Body of pancreas (tissue), 4 donors: Measurements from ENCODE around the gene RAB21. TPM values are rescaled to one million over a fixed set of nuclear protein-coding genes. Genes with fewer than 3 reads are reported as not detected.

Source experiments
- ATAC-seq: fragments of 150-250 bp; one replicate; pipeline ENCODE4 v1.9.1; 2016
- DNase-seq, 4 donors: peaks; one replicate each; pipeline ENCODE4 v3.0.0-alpha.2; 2019
- H3K27ac ChIP-seq, 4 donors: fragments of 200-600 bp; sonication (generic); 1 replicate in 3 of 4; 2 replicates in 1 of 4; pipeline versions ENCODE4 v1.5.1 to v1.6.1; 2016 to 2019; ENCODE audit warnings: mild to moderate bottlenecking in 1 of 4, mixed read lengths in 1 of 4, moderate library complexity in 1 of 4
- H3K27me3 ChIP-seq, 2 donors: fragments of 200-600 bp; sonication (generic); one replicate each; pipeline ENCODE4 v1.6.0; 2016; ENCODE audit warnings: mild to moderate bottlenecking in 1 of 2
- H3K36me3 ChIP-seq, 2 donors: fragments of 200-600 bp; sonication (generic); replicated peaks in 1 of 2; 2 replicates each; pipeline ENCODE4 v1.5.1; 2016; ENCODE audit warnings: low read depth in 2 of 2; ENCODE audit not compliant: insufficient read depth in 1 of 2
- H3K4me1 ChIP-seq: fragments of 200-600 bp; sonication (generic); one replicate; pipeline ENCODE4 v1.6.0; 2016
- H3K4me3 ChIP-seq, 2 donors: fragments of 200-600 bp; sonication (generic); 1 replicate in 1 of 2; 2 replicates in 1 of 2; pipeline ENCODE4 v1.5.1; 2016 to 2019
- H3K9me3 ChIP-seq, 3 donors: fragments of 200-600 bp; sonication (generic); 1 replicate in 2 of 3; 2 replicates in 1 of 3; pipeline ENCODE4 v1.5.1; 2016
- POLR2A ChIP-seq, 3 donors: fragments of 450-650 bp; IDR thresholded peaks; one replicate each; pipeline ENCODE4 v1.6.1; 2016; ENCODE audit warnings: antibody characterized with exemption in 3 of 3, mild to moderate bottlenecking in 2 of 3
- WGBS, 2 donors: methylation state at CpG; one replicate each; pipeline ENCODE4 v1.1.5; 2017; 5-methylcytosine and 5-hydroxymethylcytosine counted together
- intact Hi-C: fragments of 100-400 bp; cut with DNase I; formaldehyde crosslinking; loops from one replicate; pipeline ENCODE4 v1.15.1; 2023
- total RNA-seq, 2 donors: library from RNA; depleted of rRNA; stranded (reverse); fragments of >200 nt; gene quantifications; one replicate each; pipeline ENCODE4 v1.1.0, GENCODE V29; 2016
- TF ChIP-seq, protein P1 (sequence below), 7 experiments: fragments of 450-650 bp in 4 of 7; fragments of 200-600 bp in 3 of 7; sonication (generic) in 3 of 7; IDR thresholded peaks; one replicate each; pipeline ENCODE4 v1.5.1; 2016 to 2019; ENCODE audit warnings: antibody characterized with exemption in 7 of 7

The RAB21 gene
- total RNA-seq, 2 donors from 2014 or later: 4.3 to 4.4 TPM

DNA sequence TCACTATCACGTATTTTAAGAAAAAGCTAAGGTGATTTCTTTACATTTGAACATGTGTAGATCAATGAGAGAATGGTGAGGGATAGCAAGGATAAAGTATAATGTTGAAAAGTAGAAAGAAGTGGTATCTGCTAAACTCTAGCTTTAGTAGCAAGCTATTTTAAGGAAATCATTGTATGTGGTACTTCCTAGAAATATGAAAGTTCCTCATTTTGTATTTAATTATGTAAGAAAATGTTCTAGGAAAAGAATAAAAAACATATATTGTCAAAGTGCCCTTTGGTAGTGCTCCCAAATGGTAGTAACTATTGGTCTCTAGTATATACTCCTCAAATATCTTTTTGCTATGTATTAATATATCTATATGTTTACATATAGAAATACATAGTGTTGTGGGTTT lies 35.7 kb downstream of the RAB21 start:
- Histone ChIP-seq H3K36me3 (peaks cover 0 to 8% of the 10 kb centered on the region in 2 donors), H3K4me1 (no peaks in the 10 kb centered on the region), H3K27me3 (no peaks in the 10 kb centered on the region), H3K27ac (no peak overlapping the region), H3K9me3 (no peaks in the 10 kb centered on the region), H3K4me3 (no peak overlapping the region)
- intact Hi-C loops: no loop called here
- 59 to 60% methylated on average over 1 of the region's 1 CpG for WGBS, 2 donors
- no peak for TF ChIP-seq POLR2A (IDR thresholded peaks at IDR 0.05)
- TF ChIP-seq, protein P1, sequence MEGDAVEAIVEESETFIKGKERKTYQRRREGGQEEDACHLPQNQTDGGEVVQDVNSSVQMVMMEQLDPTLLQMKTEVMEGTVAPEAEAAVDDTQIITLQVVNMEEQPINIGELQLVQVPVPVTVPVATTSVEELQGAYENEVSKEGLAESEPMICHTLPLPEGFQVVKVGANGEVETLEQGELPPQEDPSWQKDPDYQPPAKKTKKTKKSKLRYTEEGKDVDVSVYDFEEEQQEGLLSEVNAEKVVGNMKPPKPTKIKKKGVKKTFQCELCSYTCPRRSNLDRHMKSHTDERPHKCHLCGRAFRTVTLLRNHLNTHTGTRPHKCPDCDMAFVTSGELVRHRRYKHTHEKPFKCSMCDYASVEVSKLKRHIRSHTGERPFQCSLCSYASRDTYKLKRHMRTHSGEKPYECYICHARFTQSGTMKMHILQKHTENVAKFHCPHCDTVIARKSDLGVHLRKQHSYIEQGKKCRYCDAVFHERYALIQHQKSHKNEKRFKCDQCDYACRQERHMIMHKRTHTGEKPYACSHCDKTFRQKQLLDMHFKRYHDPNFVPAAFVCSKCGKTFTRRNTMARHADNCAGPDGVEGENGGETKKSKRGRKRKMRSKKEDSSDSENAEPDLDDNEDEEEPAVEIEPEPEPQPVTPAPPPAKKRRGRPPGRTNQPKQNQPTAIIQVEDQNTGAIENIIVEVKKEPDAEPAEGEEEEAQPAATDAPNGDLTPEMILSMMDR (IDR thresholded peaks at IDR 0.05): no peak
- DNase-seq (no peak), ATAC-seq (no peak)

DNA sequence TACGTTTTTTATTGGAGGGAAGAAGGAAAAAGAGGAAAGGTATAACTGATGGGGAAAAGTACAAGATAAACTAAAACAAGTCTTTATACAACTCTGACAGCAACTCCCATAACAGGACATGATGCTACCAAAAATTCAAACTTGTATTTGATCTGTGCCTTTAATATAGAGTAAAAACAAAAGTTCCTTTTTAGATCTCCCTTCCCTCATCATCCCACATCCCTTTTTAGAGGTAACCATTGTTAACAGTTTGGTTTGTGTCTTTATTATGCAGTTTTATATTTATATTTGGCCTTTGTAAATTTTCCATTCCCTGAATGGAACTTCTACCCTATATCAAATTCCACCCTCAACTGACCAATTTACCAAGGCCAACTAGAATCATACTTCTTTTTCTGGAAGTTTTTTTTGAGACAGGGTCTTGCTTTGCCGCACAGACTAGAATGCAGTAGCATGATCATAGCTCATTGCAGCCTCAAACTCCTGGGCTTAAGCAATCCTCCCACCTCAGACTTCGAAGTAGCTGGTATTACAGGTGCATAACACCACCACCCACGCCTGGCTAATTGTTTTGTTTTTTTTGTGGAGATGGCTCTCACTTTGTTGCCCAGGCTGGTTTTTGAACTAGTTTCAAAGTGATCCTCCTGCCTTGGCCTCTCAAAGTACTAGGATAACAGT lies 36.9 kb downstream of the RAB21 start:
- no peak for ATAC-seq
- H3K9me3 ChIP-seq: no peaks in the 10 kb centered on the region
- H3K4me3 ChIP-seq: no peak overlapping the region
- TF ChIP-seq, protein P1 (IDR thresholded peaks at IDR 0.05): no peak
- TF ChIP-seq POLR2A (IDR thresholded peaks at IDR 0.05): no peak
- WGBS, 2 donors: 74 to 86% methylated on average over 4 of the region's 4 CpGs
- DNase-seq: no peak
- H3K27me3 ChIP-seq: no peaks in the 10 kb centered on the region
- H3K27ac ChIP-seq: no peak overlapping the region
- intact Hi-C loops: no loop called here
- H3K4me1 ChIP-seq: no peaks in the 10 kb centered on the region
- H3K36me3 ChIP-seq: no peaks in the 10 kb centered on the region

DNA sequence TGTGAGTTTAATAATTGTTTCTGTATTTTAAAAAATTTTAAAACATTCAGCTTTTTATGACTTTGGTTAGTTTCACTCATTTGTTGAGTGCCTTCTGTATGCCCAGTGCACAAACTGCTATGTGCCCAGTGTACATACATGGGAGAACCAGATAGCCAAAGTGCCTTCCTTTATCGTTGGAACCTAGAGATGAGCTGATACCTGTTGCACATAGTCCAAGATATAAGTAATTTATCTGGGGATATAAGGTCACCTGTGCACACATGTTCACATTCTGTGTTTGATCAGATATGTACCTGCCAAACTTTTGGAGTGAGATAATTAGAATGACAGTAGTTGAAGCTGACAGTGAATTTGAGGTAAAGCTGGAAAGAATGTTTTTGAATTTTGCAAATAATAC lies 37.9 kb downstream of the RAB21 start:
- no peaks in the 10 kb centered on the region for H3K9me3 ChIP-seq
- H3K4me3 ChIP-seq: no peak overlapping the region
- ATAC-seq (no peak), DNase-seq (no peak)
- no peaks in the 10 kb centered on the region for H3K27me3 ChIP-seq
- H3K27ac ChIP-seq: no peak overlapping the region
- no peaks in the 10 kb centered on the region for H3K4me1 ChIP-seq
- WGBS, 2 donors: 18 to 48% methylated on average over 1 of the region's 1 CpG
- no peak for TF ChIP-seq POLR2A (IDR thresholded peaks at IDR 0.05)
- TF ChIP-seq, protein P1 (IDR thresholded peaks at IDR 0.05): no peak
- intact Hi-C loops: no loop called here
- H3K36me3 ChIP-seq: no peaks in the 10 kb centered on the region

DNA sequence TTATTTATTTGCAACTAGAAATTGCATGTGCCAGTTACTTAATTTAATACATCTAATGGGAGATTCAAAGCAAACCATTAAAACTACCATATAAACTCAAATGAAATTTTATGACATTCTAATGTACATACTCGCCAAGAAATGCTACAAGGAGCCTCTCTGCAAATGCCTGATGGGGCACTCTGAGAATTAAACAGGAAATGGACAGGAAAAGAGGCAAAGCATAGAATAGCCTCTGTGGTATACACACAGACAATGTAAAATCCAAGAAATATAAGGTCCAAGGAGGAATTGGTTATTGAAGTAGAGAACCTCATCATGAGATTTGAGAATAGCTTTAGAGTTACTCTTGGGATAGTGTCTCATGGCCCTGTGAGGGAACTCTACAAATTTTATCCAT lies 41.2 kb downstream of the RAB21 start:
- H3K27me3 ChIP-seq: no peaks in the 10 kb centered on the region
- DNase-seq: no peak
- H3K27ac ChIP-seq: no peak overlapping the region
- no peaks in the 10 kb centered on the region for H3K4me1 ChIP-seq
- ATAC-seq: no peak
- no peaks in the 10 kb centered on the region for H3K36me3 ChIP-seq
- WGBS, 2 donors: 67 to 77% methylated on average over 1 of the region's 1 CpG
- no peak overlapping the region for H3K4me3 ChIP-seq
- no peaks in the 10 kb centered on the region for H3K9me3 ChIP-seq
- intact Hi-C loops: no loop called here
- TF ChIP-seq, protein P1 (IDR thresholded peaks at IDR 0.05): no peak
- TF ChIP-seq POLR2A (IDR thresholded peaks at IDR 0.05): no peak

DNA sequence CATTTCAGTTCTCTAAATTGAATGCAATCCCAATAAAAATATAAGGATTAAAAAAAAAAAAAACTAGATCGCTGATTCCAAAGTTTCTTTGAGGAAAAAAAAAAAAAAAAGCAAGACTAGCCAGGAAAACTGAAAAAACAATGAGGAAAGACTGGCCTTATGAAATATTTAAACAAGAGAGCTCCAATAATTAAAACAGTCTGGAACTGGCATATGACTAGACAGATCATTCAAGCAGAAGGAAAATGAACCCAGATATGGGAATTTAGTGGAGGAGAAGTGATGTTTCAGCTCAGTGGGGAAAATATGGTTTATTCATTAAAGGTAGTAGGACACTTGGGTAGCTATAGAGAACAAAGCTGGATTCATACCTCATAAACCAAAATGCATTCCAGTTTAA lies 42.9 kb downstream of the RAB21 start:
- WGBS, 2 donors: 79 to 87% methylated on average over 1 of the region's 1 CpG
- Histone ChIP-seq H3K9me3 (no peaks in the 10 kb centered on the region), H3K4me3 (no peak overlapping the region), H3K27ac (no peak overlapping the region), H3K4me1 (no peaks in the 10 kb centered on the region), H3K27me3 (no peaks in the 10 kb centered on the region), H3K36me3 (no peaks in the 10 kb centered on the region)
- intact Hi-C loops: no loop called here
- TF ChIP-seq, protein P1 (IDR thresholded peaks at IDR 0.05): no peak
- TF ChIP-seq POLR2A (IDR thresholded peaks at IDR 0.05): no peak
- ATAC-seq (no peak), DNase-seq (no peak)
